DMS53 (cell line): ENCODE measurements around the gene CERCAM.

Experiments
- DNase-seq: peaks from one replicate; lab custom pipeline; 2025; lab: John Stamatoyannopoulos, UW

Gene CERCAM, protein sequence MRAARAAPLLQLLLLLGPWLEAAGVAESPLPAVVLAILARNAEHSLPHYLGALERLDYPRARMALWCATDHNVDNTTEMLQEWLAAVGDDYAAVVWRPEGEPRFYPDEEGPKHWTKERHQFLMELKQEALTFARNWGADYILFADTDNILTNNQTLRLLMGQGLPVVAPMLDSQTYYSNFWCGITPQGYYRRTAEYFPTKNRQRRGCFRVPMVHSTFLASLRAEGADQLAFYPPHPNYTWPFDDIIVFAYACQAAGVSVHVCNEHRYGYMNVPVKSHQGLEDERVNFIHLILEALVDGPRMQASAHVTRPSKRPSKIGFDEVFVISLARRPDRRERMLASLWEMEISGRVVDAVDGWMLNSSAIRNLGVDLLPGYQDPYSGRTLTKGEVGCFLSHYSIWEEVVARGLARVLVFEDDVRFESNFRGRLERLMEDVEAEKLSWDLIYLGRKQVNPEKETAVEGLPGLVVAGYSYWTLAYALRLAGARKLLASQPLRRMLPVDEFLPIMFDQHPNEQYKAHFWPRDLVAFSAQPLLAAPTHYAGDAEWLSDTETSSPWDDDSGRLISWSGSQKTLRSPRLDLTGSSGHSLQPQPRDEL

GRCh38 chr9:128420651-128421481, at the start of gene CERCAM:
Gene CERCAM (plus strand): TSS chr9:128420857. CDS start chr9:128420878, 21 bp downstream.
- peak; percentile 66 for DNase-seq

GRCh38 chr9:128371630-128372117, 49.0 kb upstream of the CERCAM start:
- DNase-seq: no peak

GRCh38 chr9:128372188-128372641, 48.4 kb upstream of the CERCAM start:
- peak; percentile 26 for DNase-seq

GRCh38 chr9:128372784-128373183, 47.9 kb upstream of the CERCAM start:
- DNase-seq: no peak

DNA sequence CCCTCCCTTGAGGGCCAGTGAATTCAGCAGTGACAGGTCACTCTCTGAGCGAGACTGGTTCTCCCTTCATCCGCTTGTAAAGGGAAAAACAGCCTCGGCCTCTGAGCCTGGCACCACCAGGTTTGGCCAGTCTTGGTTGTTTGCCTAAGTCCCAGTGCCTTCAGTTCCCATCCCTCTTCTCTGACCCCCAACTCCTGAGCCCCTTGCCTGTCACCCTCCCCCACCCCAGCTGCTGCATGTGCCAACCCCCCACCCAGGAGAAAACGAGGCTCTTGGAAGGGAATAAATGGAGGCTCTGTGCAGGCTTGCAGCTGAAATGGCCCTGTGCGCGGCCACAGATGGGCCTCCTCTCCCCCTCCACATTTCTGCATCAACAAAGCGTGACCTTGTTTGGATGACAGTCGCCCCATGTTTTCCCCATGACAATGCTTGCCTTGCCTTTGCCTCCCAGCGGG, 46.4 kb upstream of the CERCAM start:
- DNase-seq: no peak

- DNase-seq: no peak
Measured at GRCh38 chr9:128375865-128376264, 44.8 kb upstream of the CERCAM start.

GRCh38 chr9:128382261-128382660, 38.4 kb upstream of the CERCAM start:
- no peak for DNase-seq

DNA sequence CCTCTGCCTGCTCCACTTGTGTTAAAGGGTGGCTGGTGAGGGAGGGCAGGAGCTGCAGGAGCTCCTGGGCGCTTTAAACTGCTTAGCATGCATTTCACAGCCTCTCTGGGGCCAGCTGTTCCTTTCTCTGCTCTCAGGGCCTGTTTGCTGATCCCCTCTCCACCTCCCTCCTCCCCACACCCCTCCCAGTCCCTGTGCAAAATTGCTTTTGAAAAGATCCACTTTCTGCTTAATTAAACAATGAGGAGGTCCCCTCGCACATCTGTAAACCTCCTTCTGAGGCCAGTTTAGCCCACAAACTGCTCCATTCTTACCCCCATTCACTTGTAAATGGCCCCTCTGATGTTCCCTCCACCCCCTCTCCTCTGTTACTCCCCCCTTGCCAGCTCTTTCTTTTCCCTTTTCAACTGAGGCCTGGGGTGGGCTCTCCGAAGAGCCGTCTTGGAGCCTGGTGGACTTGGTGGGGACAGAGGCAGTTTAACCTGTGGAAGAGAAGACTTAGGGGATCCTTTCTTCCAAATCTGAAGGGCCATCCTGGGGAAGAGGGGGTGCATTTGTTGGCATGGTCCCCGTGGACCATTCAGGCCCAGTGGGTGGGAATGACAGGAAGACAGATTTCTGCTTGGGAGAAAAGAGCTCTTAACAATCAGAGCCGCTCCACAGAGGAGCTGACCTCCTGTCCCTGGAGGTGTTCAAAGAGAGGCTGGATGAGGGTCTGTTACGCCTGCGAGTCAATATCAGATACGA, 37.5 kb upstream of the CERCAM start:
- no peak for DNase-seq

DNA sequence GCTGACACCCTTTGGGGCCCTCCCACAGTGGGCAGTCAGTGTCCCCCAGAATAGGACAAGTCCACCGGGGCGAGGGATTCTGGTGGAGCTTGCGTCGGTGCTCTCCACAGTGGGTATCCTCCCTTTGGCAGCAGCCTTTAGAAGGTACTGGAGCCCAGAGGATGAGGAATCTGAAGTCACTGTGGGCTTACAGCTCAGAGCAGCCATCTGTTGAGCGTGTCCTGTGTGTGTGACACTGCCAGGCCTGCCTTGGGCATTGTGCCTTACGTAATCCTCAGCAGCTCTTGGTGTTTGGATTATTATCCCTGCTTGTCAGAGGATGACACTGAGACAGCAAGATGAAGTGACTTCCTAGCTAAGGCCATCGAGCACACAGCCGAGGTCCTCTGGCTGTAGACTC, 36.9 kb upstream of the CERCAM start:
- DNase-seq: no peak

GRCh38 chr9:128384801-128385495, 35.7 kb upstream of the CERCAM start:
- DNase-seq: no peak

DNA sequence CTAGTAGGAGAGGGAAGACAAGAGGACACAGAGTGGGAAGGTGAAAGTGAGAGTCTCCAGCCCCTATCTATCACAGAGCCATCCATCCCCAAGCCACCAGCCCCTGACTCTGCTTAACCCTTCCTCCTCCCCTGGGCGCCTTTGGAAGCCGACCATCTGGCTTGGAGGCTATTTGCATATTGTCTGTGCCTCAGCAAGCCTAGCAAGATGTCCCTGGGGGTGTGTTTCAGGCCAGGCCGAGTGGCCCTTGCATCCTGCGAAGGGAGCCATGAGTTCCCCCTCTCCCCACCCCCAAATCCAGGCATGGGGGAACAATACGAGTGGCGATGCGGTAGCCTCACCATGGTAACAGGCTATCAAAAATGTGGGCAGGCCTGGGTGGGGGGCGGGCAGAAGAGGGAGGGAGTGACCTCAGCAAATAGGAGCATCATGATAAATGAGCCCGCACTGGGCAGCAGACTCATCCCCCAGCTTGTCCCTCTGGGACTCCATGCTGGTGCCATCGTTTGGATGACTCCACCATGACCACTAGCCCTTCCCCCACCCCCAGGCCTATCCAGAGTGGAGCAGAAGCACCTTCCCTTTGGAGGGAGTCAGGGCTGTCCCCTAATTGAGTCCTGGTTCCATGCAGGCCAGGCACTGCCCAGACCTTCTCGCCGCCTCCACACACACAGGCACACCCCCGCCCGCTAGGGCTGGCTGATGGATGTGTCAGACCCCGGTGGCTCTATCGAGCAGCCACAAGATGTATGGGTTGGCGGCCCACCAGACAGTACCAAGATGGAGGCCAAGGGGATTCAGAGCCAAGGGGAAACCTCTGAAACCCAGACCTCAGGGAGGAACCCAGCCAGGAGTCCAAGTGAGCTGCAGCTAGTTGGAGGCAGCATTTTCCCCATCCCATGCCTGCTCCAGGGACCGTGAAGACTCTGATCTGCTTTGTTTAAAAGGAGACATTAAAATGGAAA, 34.9 kb upstream of the CERCAM start:
- DNase-seq: no peak

GRCh38 chr9:128388150-128388549, 32.5 kb upstream of the CERCAM start:
- no peak for DNase-seq

DNA sequence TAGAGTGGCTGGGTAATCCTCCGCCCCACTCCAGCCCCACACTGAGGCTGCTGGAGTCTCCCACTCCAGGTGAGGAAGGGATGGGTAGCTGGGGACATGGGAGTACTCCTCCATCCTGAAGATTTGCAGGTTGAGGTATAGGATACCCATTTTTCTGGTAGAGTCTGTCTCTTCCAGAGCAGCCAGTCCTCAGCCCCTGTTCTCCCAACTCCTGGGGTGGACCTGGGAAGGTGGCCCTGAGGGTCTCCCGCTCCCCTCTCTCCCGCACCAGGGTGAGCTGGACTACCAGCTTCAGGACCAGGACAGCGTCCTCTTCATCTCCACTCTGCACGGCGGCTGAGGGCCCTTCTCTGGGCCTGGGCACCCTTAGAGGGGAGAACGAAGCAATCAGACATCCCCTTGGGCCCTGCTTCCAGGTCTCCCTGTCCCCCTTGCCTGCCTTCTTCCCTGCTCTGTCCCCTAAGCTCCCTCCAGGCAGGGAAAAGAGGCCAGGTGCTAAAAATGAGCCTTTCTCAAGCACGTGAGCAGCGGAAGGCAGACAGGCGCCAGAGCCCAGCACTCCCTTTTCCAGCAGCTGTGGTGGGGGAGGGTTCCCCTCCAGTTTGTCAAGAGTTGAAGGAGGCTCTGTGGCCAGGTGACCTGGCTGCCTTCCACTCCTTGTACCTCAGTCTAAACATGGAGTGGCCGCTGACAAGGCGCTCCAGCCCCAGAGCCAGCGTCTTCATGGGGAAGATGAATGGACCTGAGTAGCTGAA, 31.1 kb upstream of the CERCAM start:
- peak; percentile 78 for DNase-seq

DNA sequence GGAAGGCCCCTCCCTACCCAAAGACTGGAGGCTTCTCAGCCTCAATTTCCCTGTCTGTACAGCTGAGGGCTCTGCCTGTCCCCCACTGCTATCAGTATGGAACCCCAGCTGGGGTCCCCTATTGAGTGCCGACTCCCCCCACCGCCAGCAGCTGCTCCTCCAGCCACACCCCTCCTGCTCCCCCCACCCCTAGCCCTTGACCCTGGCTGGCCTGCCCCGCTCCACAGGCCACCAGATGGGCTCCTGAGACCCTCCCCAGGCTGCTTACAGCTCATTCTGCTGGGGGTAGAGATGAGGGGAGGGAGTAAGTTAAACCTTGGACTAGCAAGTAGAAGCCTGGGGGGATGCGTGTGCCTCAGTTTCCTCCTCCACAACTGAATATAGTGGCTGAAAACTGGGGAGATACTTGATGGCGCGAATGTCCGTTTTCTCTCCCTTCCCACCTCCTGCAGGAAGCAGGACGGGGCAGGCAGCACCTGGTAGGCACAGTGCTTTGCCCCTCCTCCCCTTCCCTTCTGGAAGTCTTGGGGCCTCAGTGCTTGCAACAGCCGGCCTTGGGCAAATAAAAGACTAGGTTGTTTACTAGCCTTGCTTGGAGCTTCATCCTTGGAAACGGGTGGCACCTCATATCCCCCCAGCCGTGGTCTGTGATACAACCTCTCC, 30.4 kb upstream of the CERCAM start:
- DNase-seq: no peak

- no peak for DNase-seq
Measured at GRCh38 chr9:128390813-128391711, 29.6 kb upstream of the CERCAM start.

DNA sequence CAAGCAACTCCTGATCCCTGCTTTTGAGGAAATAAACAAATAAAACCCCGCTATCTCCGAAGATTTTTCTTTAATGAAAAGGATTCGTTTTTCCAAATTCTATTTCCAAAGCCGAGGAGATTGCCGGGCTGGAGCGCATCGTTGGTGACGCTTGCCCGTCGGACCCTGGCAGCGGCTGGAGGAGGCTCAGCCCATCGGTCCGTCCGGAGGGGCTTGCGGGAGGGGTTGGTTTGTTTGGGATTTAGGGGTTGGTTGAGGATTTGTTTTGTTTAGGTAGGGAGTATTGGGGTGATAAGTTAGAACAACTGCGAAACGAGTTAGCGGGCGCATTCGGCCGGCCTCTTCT, 28.7 kb upstream of the CERCAM start:
- DNase-seq: no peak

- no peak for DNase-seq
Measured at GRCh38 chr9:128392302-128393144, 28.1 kb upstream of the CERCAM start.
